T-helper 2 cell treated with Interferon-gamma antibody and Interleukin-4, amounts not matched to agents 5 μg/mL and 100 μg/mL, for 36 hours (primary cell): ENCODE measurements around the gene SPOCK2.

Experiments
- DNase-seq: peaks from one replicate; pipeline ENCODE4 v3.0.0; 2021; ENCODE audit warnings: low spot score
- H3K27ac Mint-ChIP-seq: one replicate; pipeline ENCODE4 v1.8.0; 2021; ENCODE audit warnings: mild to moderate bottlenecking, mixed read lengths
- H3K27me3 Mint-ChIP-seq: one replicate; pipeline ENCODE4 v1.8.0; 2021; ENCODE audit warnings: low read depth, mixed read lengths
- H3K36me3 Mint-ChIP-seq: one replicate; pipeline ENCODE4 v1.8.0; 2021; ENCODE audit warnings: low read depth, mixed read lengths
- H3K4me1 Mint-ChIP-seq: one replicate; pipeline ENCODE4 v1.8.0; 2021; ENCODE audit warnings: low read depth, mixed read lengths
- H3K4me3 Mint-ChIP-seq: one replicate; pipeline ENCODE4 v1.8.0; 2022; ENCODE audit warnings: mild to moderate bottlenecking, moderate library complexity, mixed read lengths
- H3K9me3 Mint-ChIP-seq: one replicate; pipeline ENCODE4 v1.8.0; 2021; ENCODE audit warnings: mixed read lengths

SPOCK2 gene

GRCh38 chr10:72056113-72056512 lies 32.2 kb downstream of the SPOCK2 start:
- Mint-ChIP-seq H3K4me1 (no peaks in the 10 kb centered on the region), H3K27ac (no peak overlapping the region), H3K36me3 (no peaks in the 10 kb centered on the region), H3K4me3 (no peak overlapping the region), H3K9me3 (no peaks in the 10 kb centered on the region), H3K27me3 (no peaks in the 10 kb centered on the region)
- DNase-seq, result no peak

- H3K27ac Mint-ChIP-seq, result no peak overlapping the region
- DNase-seq, result no peak
- H3K4me3 Mint-ChIP-seq, result no peak overlapping the region
- peaks cover 7% of the 10 kb centered on the region for H3K9me3 Mint-ChIP-seq
- H3K36me3 Mint-ChIP-seq, result no peaks in the 10 kb centered on the region
- H3K27me3 Mint-ChIP-seq, result no peaks in the 10 kb centered on the region
- H3K4me1 Mint-ChIP-seq, result peaks cover 2% of the 10 kb centered on the region
These were observed 34.7 kb downstream of the SPOCK2 start for GRCh38 chr10:72053690-72054089.

GRCh38 chr10:72050873-72051272 lies 37.5 kb downstream of the SPOCK2 start:
- DNase-seq, result no peak
- H3K4me3 Mint-ChIP-seq, result no peak overlapping the region
- peaks cover 9% of the 10 kb centered on the region for H3K4me1 Mint-ChIP-seq
- H3K27me3 Mint-ChIP-seq, result no peaks in the 10 kb centered on the region
- peaks cover 7% of the 10 kb centered on the region for H3K9me3 Mint-ChIP-seq
- H3K36me3 Mint-ChIP-seq, result no peaks in the 10 kb centered on the region
- no peak overlapping the region for H3K27ac Mint-ChIP-seq

GRCh38 chr10:72049969-72050781 lies 38.2 kb downstream of the SPOCK2 start:
- no peak overlapping the region for H3K27ac Mint-ChIP-seq
- H3K36me3 Mint-ChIP-seq, result no peaks in the 10 kb centered on the region
- H3K9me3 Mint-ChIP-seq, result peaks cover 7% of the 10 kb centered on the region
- no peaks in the 10 kb centered on the region for H3K27me3 Mint-ChIP-seq
- peaks cover 13% of the 10 kb centered on the region for H3K4me1 Mint-ChIP-seq
- H3K4me3 Mint-ChIP-seq, result no peak overlapping the region
- no peak for DNase-seq

GRCh38 chr10:72049472-72049871 lies 38.9 kb downstream of the SPOCK2 start:
- Mint-ChIP-seq H3K27ac (no peak overlapping the region), H3K9me3 (peaks cover 7% of the 10 kb centered on the region), H3K27me3 (no peaks in the 10 kb centered on the region), H3K4me3 (no peak overlapping the region), H3K36me3 (no peaks in the 10 kb centered on the region), H3K4me1 (peaks cover 13% of the 10 kb centered on the region)
- no peak for DNase-seq

- peaks cover 13% of the 10 kb centered on the region for H3K4me1 Mint-ChIP-seq
- H3K9me3 Mint-ChIP-seq, result peaks cover 7% of the 10 kb centered on the region
- no peaks in the 10 kb centered on the region for H3K27me3 Mint-ChIP-seq
- H3K4me3 Mint-ChIP-seq, result no peak overlapping the region
- no peak overlapping the region for H3K27ac Mint-ChIP-seq
- DNase-seq, result peak; percentile 77
- no peaks in the 10 kb centered on the region for H3K36me3 Mint-ChIP-seq
These were observed 39.8 kb downstream of the SPOCK2 start for GRCh38 chr10:72048450-72049124.

- no peak overlapping the region for H3K27ac Mint-ChIP-seq
- no peak for DNase-seq
- peaks cover 7% of the 10 kb centered on the region for H3K9me3 Mint-ChIP-seq
- no peaks in the 10 kb centered on the region for H3K36me3 Mint-ChIP-seq
- peaks cover 3% of the 10 kb centered on the region for H3K27me3 Mint-ChIP-seq
- H3K4me3 Mint-ChIP-seq, result no peak overlapping the region
- H3K4me1 Mint-ChIP-seq, result peaks cover 13% of the 10 kb centered on the region
These were observed 42.8 kb downstream of the SPOCK2 start for GRCh38 chr10:72045586-72045985.

- no peak overlapping the region for H3K4me3 Mint-ChIP-seq
- no peak overlapping the region for H3K27ac Mint-ChIP-seq
These were observed 43.8 kb downstream of the SPOCK2 start for GRCh38 chr10:72044417-72045041.

GRCh38 chr10:72043016-72043834 lies 45.1 kb downstream of the SPOCK2 start:
- peaks cover 8% of the 10 kb centered on the region for H3K4me1 Mint-ChIP-seq
- H3K36me3 Mint-ChIP-seq, result no peaks in the 10 kb centered on the region
- DNase-seq, result no peak
- peaks cover 3% of the 10 kb centered on the region for H3K27me3 Mint-ChIP-seq
- no peak overlapping the region for H3K4me3 Mint-ChIP-seq
- H3K27ac Mint-ChIP-seq, result no peak overlapping the region
- no peaks in the 10 kb centered on the region for H3K9me3 Mint-ChIP-seq

More at GRCh38 chr10:72044417-72045041, 43.8 kb downstream of the SPOCK2 start:
- Mint-ChIP-seq H3K36me3 (no peaks in the 10 kb centered on the region), H3K4me1 (peaks cover 13% of the 10 kb centered on the region), H3K9me3 (peaks cover under 1% of the 10 kb centered on the region), H3K27me3 (peaks cover 3% of the 10 kb centered on the region)
- no peak for DNase-seq

GRCh38 chr10:72041491-72041890 lies 46.9 kb downstream of the SPOCK2 start:
- Mint-ChIP-seq H3K36me3 (no peaks in the 10 kb centered on the region), H3K4me1 (peaks cover 8% of the 10 kb centered on the region), H3K27ac (no peak overlapping the region)

GRCh38 chr10:72039377-72039776 lies 49.0 kb downstream of the SPOCK2 start:
- DNase-seq, result no peak
- Mint-ChIP-seq H3K27ac (no peak overlapping the region), H3K9me3 (no peaks in the 10 kb centered on the region), H3K4me1 (no peaks in the 10 kb centered on the region), H3K27me3 (peaks cover 3% of the 10 kb centered on the region), H3K36me3 (no peaks in the 10 kb centered on the region), H3K4me3 (no peak overlapping the region)

More at GRCh38 chr10:72041491-72041890, 46.9 kb downstream of the SPOCK2 start:
- H3K4me3 Mint-ChIP-seq, result no peak overlapping the region
- no peaks in the 10 kb centered on the region for H3K9me3 Mint-ChIP-seq
- H3K27me3 Mint-ChIP-seq, result peaks cover 3% of the 10 kb centered on the region
- DNase-seq, result no peak

GRCh38 chr10:72038458-72039001 lies 49.8 kb downstream of the SPOCK2 start:
- DNase-seq, result no peak

GRCh38 chr10:72037811-72038210 lies 50.5 kb downstream of the SPOCK2 start:
- Mint-ChIP-seq H3K27me3 (peaks cover 3% of the 10 kb centered on the region), H3K9me3 (no peaks in the 10 kb centered on the region), H3K4me1 (no peaks in the 10 kb centered on the region), H3K27ac (no peak overlapping the region), H3K4me3 (no peak overlapping the region), H3K36me3 (no peaks in the 10 kb centered on the region)
- no peak for DNase-seq

More at GRCh38 chr10:72038458-72039001, 49.8 kb downstream of the SPOCK2 start:
- Mint-ChIP-seq H3K4me3 (no peak overlapping the region), H3K4me1 (no peaks in the 10 kb centered on the region), H3K9me3 (no peaks in the 10 kb centered on the region), H3K27me3 (peaks cover 3% of the 10 kb centered on the region), H3K36me3 (no peaks in the 10 kb centered on the region), H3K27ac (no peak overlapping the region)
